H1 (cell line): ENCODE results near the gene CALR. TPM values are rescaled to one million over a fixed set of nuclear protein-coding genes. Genes with fewer than 3 reads are reported as not detected.
A peak's percentile ranks its signal among the peaks of the same experiment; 100 is the strongest.

Experiments used
- CREB1 ChIP-seq: IDR thresholded peaks from 2 replicates; pipeline ENCODE4 v1.6.1; 2012; ENCODE audit warnings: inconsistent platforms
- HDAC2 ChIP-seq, 2 experiments: fragments of 300-600 bp in 1 of 2; sonication (generic) in 1 of 2; IDR thresholded peaks; 2 replicates each; pipeline ENCODE4 v1.6.1; 2011 to 2012; ENCODE audit warnings: low read depth in 2 of 2, low read length in 2 of 2, mild to moderate bottlenecking in 2 of 2, moderate library complexity in 2 of 2, borderline replicate concordance in 1 of 2, inconsistent platforms in 1 of 2
- HDAC6 ChIP-seq: IDR thresholded peaks from one replicate; pipeline ENCODE4 v1.7.1; 2012; ENCODE audit warnings: low read depth, mild to moderate bottlenecking, inconsistent platforms, low read length, moderate library complexity
- NRF1 ChIP-seq: IDR thresholded peaks from 2 replicates; pipeline ENCODE4 v1.6.1; 2011; ENCODE audit warnings: mild to moderate bottlenecking, low read depth, low read length, improper control_type of control experiment
- POLR2AphosphoS5 ChIP-seq: IDR thresholded peaks from 2 replicates; pipeline ENCODE4 v1.6.1; 2011; ENCODE audit warnings: low read depth, low read length
- TBP ChIP-seq: IDR thresholded peaks from 2 replicates; pipeline ENCODE4 v1.6.1; 2011; ENCODE audit warnings: low read depth, low read length, improper control_type of control experiment
- ZNF274 ChIP-seq: IDR thresholded peaks from 2 replicates; pipeline ENCODE4 v1.7.0; 2012; ENCODE audit warnings: low read length, borderline replicate concordance; ENCODE audit errors: extremely low read depth
- microRNA-seq, 2 experiments: library from miRNA; unstranded; fragments of <30 nt; microRNA quantifications; one replicate each; pipeline versions ENCODE4 to v1.2.0, GENCODE V29; 2016 to 2020; ENCODE audit warnings: borderline microRNAs expressed in 2 of 2, borderline number of aligned reads in 2 of 2, borderline replicate concordance in 1 of 2
- polyA plus RNA-seq, 7 experiments: library from polyadenylated mRNA; depleted of rRNA in 3 of 7; stranded (reverse) in 5 of 7; unstranded in 2 of 7; fragments of >200 nt in 5 of 7; fragments of 200-250 nt in 2 of 7; gene quantifications; 1 replicate in 5 of 7; 2 replicates in 1 of 7; 4 replicates in 1 of 7; pipeline versions ENCODE4 v1.2.1 to v1.2.3, GENCODE V29; 2011 to 2013; ENCODE audit warnings: missing spikeins in 2 of 7, mixed read lengths in 2 of 7
- small RNA-seq: library from polyadenylated mRNA; stranded (forward); fragments of <200 nt; extraction: miRNeasy Mini kit (QIAGEN cat#:217004); gene quantifications from one replicate; pipeline ENCODE3, GENCODE V24; 2013; ENCODE audit not compliant: insufficient read depth
- total RNA-seq: library from RNA; stranded (reverse); fragmentation: NEBNext Ultra II Directional; extraction: Animal tissue kit (Norgen Biotek cat#: 25700); gene quantifications from 2 replicates; pipeline ENCODE4 v1.2.1, GENCODE V29; 2021

The CALR gene
- total and polyA plus RNA-seq, 2 of the 8 experiments (the other 6 are each of a cell fraction or from before 2014, with no cell fraction given): 591 to 1,155 TPM

GRCh38 chr19:12993562-12993961 lies 55.2 kb downstream of the CALR start (continued):
- TF ChIP-seq ZNF274 (no peak), HDAC2 (IDR thresholded peaks at IDR 0.05; ENCODE audit: borderline replicate concordance in 1 of 2, low read depth in 2 of 2, low read length in 2 of 2) (no peak), NRF1 (no peak), CREB1 (no peak), HDAC6 (no peak), TBP (no peak), POLR2AphosphoS5 (no peak)
- TF ChIP-seq, all 59 proteins: peak for 0

Small RNA genes lying within 50 kb of the gene (microRNA-seq; reads per million reads assigned to microRNA genes)
- gene MIR5695 (0 reads per million in 2 experiments), gene MIR6515 (0 to 0.41 reads per million in 2 experiments)

Small RNA genes lying within 50 kb of the gene (small RNA-seq; reads per million reads assigned to genes)
- gene MIR5695: not detected
- 3.1 reads per million, percentile 39 among the genes with 10 or more reads in this experiment for gene MIR6515

Other genes with a start within 250 kb of the CALR start
- gene FBXW9, start 242.0 kb upstream of the CALR start, total RNA-seq: 10.8 and 11.1 TPM in 2 replicates
- gene FBXW9, start 242.0 kb upstream of the CALR start, polyA plus RNA-seq (2011; rRNA removed): 30.1 and 36.4 TPM in 2 replicates
- gene TNPO2, start 214.7 kb upstream of the CALR start, total RNA-seq: 110 and 112 TPM in 2 replicates
- 121 and 136 TPM in 2 replicates for gene TNPO2, start 214.7 kb upstream of the CALR start, polyA plus RNA-seq (2011; rRNA removed)
- gene TRIR, start 203.9 kb upstream of the CALR start, total RNA-seq: 149 and 156 TPM in 2 replicates
- 130 and 167 TPM in 2 replicates for gene TRIR, start 203.9 kb upstream of the CALR start, polyA plus RNA-seq (2011; rRNA removed)
- gene GET3, start 201.1 kb upstream of the CALR start, total RNA-seq: 105 and 106 TPM in 2 replicates
- gene GET3, start 201.1 kb upstream of the CALR start, polyA plus RNA-seq (2011; rRNA removed): 297 and 304 TPM in 2 replicates
- 4.6 TPM in 2 replicates for gene BEST2, start 186.8 kb upstream of the CALR start, total RNA-seq
- gene BEST2, start 186.8 kb upstream of the CALR start, polyA plus RNA-seq (2011; rRNA removed): 7.3 and 11.6 TPM in 2 replicates
- gene HOOK2, start 163.1 kb upstream of the CALR start, total RNA-seq: 59.3 and 63.2 TPM in 2 replicates
- gene HOOK2, start 163.1 kb upstream of the CALR start, polyA plus RNA-seq (2011; rRNA removed): 23.8 and 39.2 TPM in 2 replicates
- gene JUNB, start 147.1 kb upstream of the CALR start, total RNA-seq: 7.4 and 8.6 TPM in 2 replicates
- gene JUNB, start 147.1 kb upstream of the CALR start, polyA plus RNA-seq (2011; rRNA removed): 10.0 and 14.1 TPM in 2 replicates
- gene PRDX2, start 136.8 kb upstream of the CALR start, total RNA-seq: 380 and 404 TPM in 2 replicates
- 748 and 904 TPM in 2 replicates for gene PRDX2, start 136.8 kb upstream of the CALR start, polyA plus RNA-seq (2011; rRNA removed)
- gene THSD8, start 136.5 kb upstream of the CALR start, total RNA-seq: 41.3 and 42.3 TPM in 2 replicates
- 3.4 and 8.2 TPM in 2 replicates for gene THSD8, start 136.5 kb upstream of the CALR start, polyA plus RNA-seq (2011; rRNA removed)
- gene RNASEH2A, start 132.0 kb upstream of the CALR start, total RNA-seq: 67.5 and 67.9 TPM in 2 replicates
- 120 and 141 TPM in 2 replicates for gene RNASEH2A, start 132.0 kb upstream of the CALR start, polyA plus RNA-seq (2011; rRNA removed)
- 4.8 and 5.8 TPM in 2 replicates for gene RTBDN, start 104.0 kb upstream of the CALR start, total RNA-seq
- 4.0 and 4.4 TPM in 2 replicates for gene RTBDN, start 104.0 kb upstream of the CALR start, polyA plus RNA-seq (2011; rRNA removed)
- gene MAST1, start 100.1 kb upstream of the CALR start, total RNA-seq: 25.2 and 28.3 TPM in 2 replicates
- gene MAST1, start 100.1 kb upstream of the CALR start, polyA plus RNA-seq (2011; rRNA removed): 15.6 and 27.5 TPM in 2 replicates
- gene DNASE2, start 57.2 kb upstream of the CALR start, total RNA-seq: 32.9 and 33.2 TPM in 2 replicates
- gene DNASE2, start 57.2 kb upstream of the CALR start, polyA plus RNA-seq (2011; rRNA removed): 48.2 and 58.2 TPM in 2 replicates
- gene KLF1, start 51.4 kb upstream of the CALR start, total RNA-seq: 0.59 and 0.84 TPM in 2 replicates
- gene KLF1, start 51.4 kb upstream of the CALR start, polyA plus RNA-seq (2011; rRNA removed): 0.91 and 1.0 TPM in 2 replicates
- 63.8 and 67.3 TPM in 2 replicates for gene GCDH, start 47.4 kb upstream of the CALR start, total RNA-seq
- gene GCDH, start 47.4 kb upstream of the CALR start, polyA plus RNA-seq (2011; rRNA removed): 89.4 and 134 TPM in 2 replicates
- 0.46 and 0.97 TPM in 2 replicates for gene SYCE2, start 19.3 kb upstream of the CALR start, total RNA-seq
- gene SYCE2, start 19.3 kb upstream of the CALR start, polyA plus RNA-seq (2011; rRNA removed): 0.69 and 0.71 TPM in 2 replicates
- 103 and 108 TPM in 2 replicates for gene FARSA, start 4.9 kb upstream of the CALR start, total RNA-seq
- 61.0 and 100 TPM in 2 replicates for gene FARSA, start 4.9 kb upstream of the CALR start, polyA plus RNA-seq (2011; rRNA removed)
- 73.3 and 76.1 TPM in 2 replicates for gene RAD23A, start 7.3 kb downstream of the CALR start, total RNA-seq
- 40.0 and 80.1 TPM in 2 replicates for gene RAD23A, start 7.3 kb downstream of the CALR start, polyA plus RNA-seq (2011; rRNA removed)
- 42.2 and 45.5 TPM in 2 replicates for gene GADD45GIP1, start 18.6 kb downstream of the CALR start, total RNA-seq
- 42.6 and 58.5 TPM in 2 replicates for gene GADD45GIP1, start 18.6 kb downstream of the CALR start, polyA plus RNA-seq (2011; rRNA removed)
- 0.17 and 0.25 TPM in 2 replicates for gene DAND5, start 31.0 kb downstream of the CALR start, total RNA-seq
- gene DAND5, start 31.0 kb downstream of the CALR start, polyA plus RNA-seq (2011; rRNA removed): 0.13 and 0.14 TPM in 2 replicates
- gene NFIX, start 56.9 kb downstream of the CALR start, total RNA-seq: 0.20 and 0.27 TPM in 2 replicates
- 0.03 and 0.08 TPM in 2 replicates for gene NFIX, start 56.9 kb downstream of the CALR start, polyA plus RNA-seq (2011; rRNA removed)
- 0.58 and 0.65 TPM in 2 replicates for gene LYL1, start 164.2 kb downstream of the CALR start, total RNA-seq
- gene LYL1, start 164.2 kb downstream of the CALR start, polyA plus RNA-seq (2011; rRNA removed): 0.76 and 1.0 TPM in 2 replicates
- gene TRMT1, start 178.1 kb downstream of the CALR start, total RNA-seq: 96.6 and 99.3 TPM in 2 replicates
- gene TRMT1, start 178.1 kb downstream of the CALR start, polyA plus RNA-seq (2011; rRNA removed): 77.4 and 118 TPM in 2 replicates
- 226 and 234 TPM in 2 replicates for gene NACC1, start 179.7 kb downstream of the CALR start, total RNA-seq
- gene NACC1, start 179.7 kb downstream of the CALR start, polyA plus RNA-seq (2011; rRNA removed): 301 and 541 TPM in 2 replicates
- 50.8 and 53.0 TPM in 2 replicates for gene STX10, start 211.8 kb downstream of the CALR start, total RNA-seq
- 80.1 and 86.8 TPM in 2 replicates for gene STX10, start 211.8 kb downstream of the CALR start, polyA plus RNA-seq (2011; rRNA removed)
- gene IER2, start 211.8 kb downstream of the CALR start, total RNA-seq: 137 and 138 TPM in 2 replicates
- gene IER2, start 211.8 kb downstream of the CALR start, polyA plus RNA-seq (2011; rRNA removed): 84.5 and 151 TPM in 2 replicates